Spleen (tissue), 7 donors: ENCODE measurements around the gene RPTOR.

Experiments
- CTCF ChIP-seq, 11 experiments: fragments of 200-600 bp in 7 of 11; fragments of 450-650 bp in 4 of 11; sonication (generic) in 4 of 11; IDR thresholded peaks in 8 of 11; conservative IDR thresholded peaks in 3 of 11; 1 replicate in 7 of 11; 2 replicates in 4 of 11; pipeline versions ENCODE4 v1.4.0 to v1.8.0; 2016 to 2021; ENCODE audit warnings: antibody characterized with exemption in 11 of 11, inconsistent platforms in 4 of 11, mild to moderate bottlenecking in 1 of 11
- POLR2A ChIP-seq, 3 donors: fragments of 450-650 bp; IDR thresholded peaks; one replicate each; pipeline ENCODE4 v1.5.1; 2017; ENCODE audit warnings: antibody characterized with exemption in 3 of 3, mild to moderate bottlenecking in 1 of 3
- donor health status: DM: no; HTN: no; CAD: no; lungs with moderate emphysema.
- donor health status: DM: no; HTN: no; CAD: no.
- donor health status: DM: no; HTN: no; CAD: no.

- TF ChIP-seq POLR2A (IDR thresholded peaks at IDR 0.05) (no peak), CTCF (IDR thresholded peaks at IDR 0.05 in 8 of 11, conservative IDR thresholded peaks at IDR 0.05 in 3 of 11) (no peak)
These were observed 17.5 kb upstream of the RPTOR start for GRCh38 chr17:80527016-80527645.
